NCI-H774 (cell line): ENCODE measurements around the gene OPHN1.
"Not testable (repeated sequence)": the region's sequence is repeated elsewhere in the genome, so short reads cannot be mapped to it uniquely, and the experiment has no call there.

ENCODE experiments used
- DNase-seq: peaks from one replicate; lab custom pipeline; 2025; lab: John Stamatoyannopoulos, UW

OPHN1 gene

GRCh38 chrX:68422478-68422877 is 10.8 kb downstream of the OPHN1 start:
- no peak for DNase-seq

GRCh38 chrX:68421636-68422035 is 11.7 kb downstream of the OPHN1 start:
- DNase-seq: no peak

GRCh38 chrX:68420559-68420958 is 12.7 kb downstream of the OPHN1 start:
- DNase-seq: no peak

- DNase-seq: no peak
These were observed 13.3 kb downstream of the OPHN1 start for GRCh38 chrX:68419975-68420374.

GRCh38 chrX:68417651-68418050 is 15.6 kb downstream of the OPHN1 start:
- DNase-seq: no peak

GRCh38 chrX:68416592-68416991 is 16.7 kb downstream of the OPHN1 start:
- no peak for DNase-seq

GRCh38 chrX:68415316-68415715 is 18.0 kb downstream of the OPHN1 start:
- no peak for DNase-seq

GRCh38 chrX:68413254-68413653 is 20.0 kb downstream of the OPHN1 start:
- no peak for DNase-seq

- DNase-seq: no peak
These were observed 21.6 kb downstream of the OPHN1 start for GRCh38 chrX:68411729-68412128.

- no peak for DNase-seq
These were observed 24.1 kb downstream of the OPHN1 start for GRCh38 chrX:68409194-68409593.

GRCh38 chrX:68403522-68403921 is 29.8 kb downstream of the OPHN1 start:
- no peak for DNase-seq

- no peak for DNase-seq
These were observed 30.3 kb downstream of the OPHN1 start for GRCh38 chrX:68403038-68403437.

GRCh38 chrX:68402094-68402493 is 31.2 kb downstream of the OPHN1 start:
- DNase-seq: no peak

- DNase-seq: no peak
These were observed 35.0 kb downstream of the OPHN1 start for GRCh38 chrX:68398291-68398690.

- no peak for DNase-seq
These were observed 36.3 kb downstream of the OPHN1 start for GRCh38 chrX:68396953-68397352.

GRCh38 chrX:68389419-68389960 is 43.8 kb downstream of the OPHN1 start:
- not testable (repeated sequence) for DNase-seq

GRCh38 chrX:68387776-68388175 is 45.5 kb downstream of the OPHN1 start:
- no peak for DNase-seq

GRCh38 chrX:68383540-68383939 is 49.8 kb downstream of the OPHN1 start:
- no peak for DNase-seq

GRCh38 chrX:68377579-68377978 is 55.7 kb downstream of the OPHN1 start:
- DNase-seq: not testable (repeated sequence)

- DNase-seq: no peak
These were observed 56.9 kb downstream of the OPHN1 start for GRCh38 chrX:68376373-68376772.

- DNase-seq: no peak
These were observed 57.5 kb downstream of the OPHN1 start for GRCh38 chrX:68375803-68376202.

- no peak for DNase-seq
These were observed 60.6 kb downstream of the OPHN1 start for GRCh38 chrX:68372665-68373064.

- no peak for DNase-seq
These were observed 63.7 kb downstream of the OPHN1 start for GRCh38 chrX:68369559-68369958.

- DNase-seq: no peak
These were observed 68.0 kb downstream of the OPHN1 start for GRCh38 chrX:68365341-68365740.

- no peak for DNase-seq
These were observed 69.3 kb downstream of the OPHN1 start for GRCh38 chrX:68363984-68364383.
